ENCODE results near the gene COL5A2.

COL5A2 gene

GRCh38 chr2:189056200-189057106 is 123.1 kb downstream of the COL5A2 start:
- H2AFZ ChIP-seq (ENCODE audit: low read length): no peak overlapping the region

DNA sequence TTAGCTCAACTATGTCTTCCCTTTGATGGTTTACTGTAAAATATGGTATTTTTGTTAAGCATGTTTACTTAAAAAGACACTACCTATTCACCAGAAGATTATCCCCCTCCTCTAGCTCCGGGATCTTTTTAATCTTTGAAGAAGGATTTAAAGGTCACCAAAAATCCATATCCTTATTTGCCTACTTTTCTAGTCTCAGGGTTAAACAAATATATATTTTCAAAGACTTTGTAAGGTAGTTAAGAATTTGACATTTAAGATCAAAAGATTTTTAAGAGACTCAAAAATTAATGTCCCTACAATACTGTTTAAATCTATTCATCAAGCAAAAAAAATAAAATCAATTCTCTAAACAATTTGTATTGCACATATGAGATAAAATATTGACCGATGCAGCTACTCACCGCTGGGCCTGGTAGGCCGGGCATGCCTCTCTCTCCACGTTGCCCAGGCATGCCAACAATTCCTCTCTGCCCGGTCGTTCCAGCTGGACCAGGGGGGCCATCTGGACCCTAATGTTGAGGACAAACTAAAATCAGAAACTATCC is 129.3 kb downstream of the COL5A2 start:
- Histone ChIP-seq H3K36me3 (ENCODE audit: insufficient read depth, low read length) (no peaks in the 10 kb centered on the region), H3K4me3 (ENCODE audit: low read length, poor library complexity, severe bottlenecking) (no peak overlapping the region), H4K20me1 (ENCODE audit: insufficient read depth, low read length, poor library complexity, severe bottlenecking) (no peaks in the 10 kb centered on the region), H3K9me3 (ENCODE audit: insufficient read depth, low read depth, low read length) (no peaks in the 10 kb centered on the region), H3K4me1 (ENCODE audit: insufficient read depth, low read length, poor library complexity, severe bottlenecking) (no peaks in the 10 kb centered on the region), H3K4me2 (ENCODE audit: low read depth, low read length, poor library complexity, severe bottlenecking) (no peak overlapping the region), H3K9me2 (replicated peaks; ENCODE audit: low read depth, low read length) (no peaks in the 10 kb centered on the region), H3K27me3 (ENCODE audit: insufficient read depth, low read length, poor library complexity, severe bottlenecking) (no peaks in the 10 kb centered on the region), H3K79me2 (ENCODE audit: insufficient read depth, low read length) (no peaks in the 10 kb centered on the region), H3F3A (ENCODE audit: low read depth) (no peaks in the 10 kb centered on the region), H3K9ac (ENCODE audit: low read depth, low read length, poor library complexity, severe bottlenecking) (no peak overlapping the region), H2AFZ (ENCODE audit: low read length) (no peak overlapping the region)
- no peak for TF ChIP-seq CTCF (conservative IDR thresholded peaks at IDR 0.05; ENCODE audit: low read length)
- TF ChIP-seq EZH2phosphoT487 (IDR thresholded peaks at IDR 0.05; ENCODE audit: borderline replicate concordance): no peak

More at GRCh38 chr2:189056200-189057106, 123.1 kb downstream of the COL5A2 start:
- H3F3A ChIP-seq (ENCODE audit: low read depth): no peaks in the 10 kb centered on the region
- no peaks in the 10 kb centered on the region for H3K4me1 ChIP-seq (ENCODE audit: insufficient read depth, low read length, poor library complexity, severe bottlenecking)
- no peaks in the 10 kb centered on the region for H3K36me3 ChIP-seq (ENCODE audit: insufficient read depth, low read length)
- no peak overlapping the region for H3K4me3 ChIP-seq (ENCODE audit: low read length, poor library complexity, severe bottlenecking)
- no peak overlapping the region for H3K4me2 ChIP-seq (ENCODE audit: low read depth, low read length, poor library complexity, severe bottlenecking)
- no peak for TF ChIP-seq CTCF (conservative IDR thresholded peaks at IDR 0.05; ENCODE audit: low read length)
- no peak for TF ChIP-seq EZH2phosphoT487 (IDR thresholded peaks at IDR 0.05; ENCODE audit: borderline replicate concordance)
- H3K9me3 ChIP-seq (ENCODE audit: insufficient read depth, low read depth, low read length): no peaks in the 10 kb centered on the region
- no peak overlapping the region for H3K9ac ChIP-seq (ENCODE audit: low read depth, low read length, poor library complexity, severe bottlenecking)
- no peaks in the 10 kb centered on the region for H3K9me2 ChIP-seq (replicated peaks; ENCODE audit: low read depth, low read length)
- H4K20me1 ChIP-seq (ENCODE audit: insufficient read depth, low read length, poor library complexity, severe bottlenecking): no peaks in the 10 kb centered on the region
- H3K27me3 ChIP-seq (ENCODE audit: insufficient read depth, low read length, poor library complexity, severe bottlenecking): no peaks in the 10 kb centered on the region
- H3K79me2 ChIP-seq (ENCODE audit: insufficient read depth, low read length): no peaks in the 10 kb centered on the region

DNA sequence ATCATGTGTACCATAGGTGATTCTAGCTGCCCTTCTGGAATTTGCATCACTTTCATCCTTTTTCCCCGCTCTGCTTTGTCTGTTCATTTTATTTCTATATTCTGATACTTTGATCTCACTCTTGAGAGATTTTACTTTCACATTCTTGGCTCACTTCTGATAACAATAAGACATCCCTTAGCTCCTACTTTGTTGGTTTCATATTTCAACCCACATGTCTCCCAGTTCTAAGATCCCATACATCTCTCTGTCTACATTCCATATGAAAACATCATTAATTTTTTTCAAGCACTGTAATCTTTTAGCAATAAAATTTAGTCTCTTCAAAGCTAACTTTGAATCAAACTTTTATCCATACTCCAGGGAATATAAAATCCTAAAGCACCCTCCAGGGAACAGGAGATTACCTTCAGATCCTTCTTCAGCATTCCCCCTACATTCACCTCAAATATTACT is 129.8 kb downstream of the COL5A2 start:
- H3K27me3 ChIP-seq (ENCODE audit: insufficient read depth, low read length, poor library complexity, severe bottlenecking): no peaks in the 10 kb centered on the region
- no peaks in the 10 kb centered on the region for H3K9me2 ChIP-seq (replicated peaks; ENCODE audit: low read depth, low read length)
- no peaks in the 10 kb centered on the region for H3K79me2 ChIP-seq (ENCODE audit: insufficient read depth, low read length)
- H3K4me1 ChIP-seq (ENCODE audit: insufficient read depth, low read length, poor library complexity, severe bottlenecking): no peaks in the 10 kb centered on the region
- H3F3A ChIP-seq (ENCODE audit: low read depth): no peaks in the 10 kb centered on the region
- no peaks in the 10 kb centered on the region for H4K20me1 ChIP-seq (ENCODE audit: insufficient read depth, low read length, poor library complexity, severe bottlenecking)
- no peak overlapping the region for H3K4me2 ChIP-seq (ENCODE audit: low read depth, low read length, poor library complexity, severe bottlenecking)
- H3K9ac ChIP-seq (ENCODE audit: low read depth, low read length, poor library complexity, severe bottlenecking): no peak overlapping the region
- H3K9me3 ChIP-seq (ENCODE audit: insufficient read depth, low read depth, low read length): no peaks in the 10 kb centered on the region
- H3K4me3 ChIP-seq (ENCODE audit: low read length, poor library complexity, severe bottlenecking): no peak overlapping the region
- H2AFZ ChIP-seq (ENCODE audit: low read length): no peak overlapping the region
- no peaks in the 10 kb centered on the region for H3K36me3 ChIP-seq (ENCODE audit: insufficient read depth, low read length)
- no peak for TF ChIP-seq EZH2phosphoT487 (IDR thresholded peaks at IDR 0.05; ENCODE audit: borderline replicate concordance)
- TF ChIP-seq CTCF (conservative IDR thresholded peaks at IDR 0.05; ENCODE audit: low read length): no peak
